ENCODE measurements around the gene PDCD1.

The PDCD1 gene

GRCh38 chr2:241860184-241861078 lies 1.7 kb upstream of the PDCD1 start:
- Mint-ChIP-seq H3K27me3 (ENCODE audit: low read depth) (peaks cover 15% of the 10 kb centered on the region), H3K4me1 (peaks cover 28% of the 10 kb centered on the region), H3K27ac (peak overlapping the region in 1 of 3 experiments; percentile 83), H3K4me3 (no peak overlapping the region), H3K9me3 (no peaks in the 10 kb centered on the region), H3K36me3 (ENCODE audit: low read depth) (no peaks in the 10 kb centered on the region)
- TF ChIP-seq CTCF (IDR thresholded peaks at IDR 0.05; ENCODE audit: unreplicated experiment in 3 of 3) = no peak

- Mint-ChIP-seq H3K4me3 (peak overlapping the region in 2 of 3 experiments; percentile 40 to 59), H3K36me3 (ENCODE audit: low read depth) (no peaks in the 10 kb centered on the region), H3K9me3 (no peaks in the 10 kb centered on the region), H3K27ac (peak overlapping the region in 2 of 3 experiments; percentile 83 to 88), H3K27me3 (ENCODE audit: low read depth) (peaks cover 11% of the 10 kb centered on the region), H3K4me1 (peaks cover 22% of the 10 kb centered on the region)
- TF ChIP-seq CTCF (IDR thresholded peaks at IDR 0.05; ENCODE audit: unreplicated experiment in 3 of 3) = no peak
Observed at GRCh38 chr2:241859436-241860183, 916 bp upstream of the PDCD1 start.

- H3K4me1 Mint-ChIP-seq = peaks cover 16% of the 10 kb centered on the region
- H3K36me3 Mint-ChIP-seq (ENCODE audit: low read depth) = no peaks in the 10 kb centered on the region
- no peak overlapping the region for H3K4me3 Mint-ChIP-seq
- H3K27ac Mint-ChIP-seq = no peak overlapping the region
- H3K9me3 Mint-ChIP-seq = no peaks in the 10 kb centered on the region
- TF ChIP-seq CTCF (IDR thresholded peaks at IDR 0.05; ENCODE audit: unreplicated experiment in 3 of 3) = no peak
- H3K27me3 Mint-ChIP-seq (ENCODE audit: low read depth) = peaks cover 8% of the 10 kb centered on the region
Observed at GRCh38 chr2:241859017-241859435, 332 bp upstream of the PDCD1 start.

DNA sequence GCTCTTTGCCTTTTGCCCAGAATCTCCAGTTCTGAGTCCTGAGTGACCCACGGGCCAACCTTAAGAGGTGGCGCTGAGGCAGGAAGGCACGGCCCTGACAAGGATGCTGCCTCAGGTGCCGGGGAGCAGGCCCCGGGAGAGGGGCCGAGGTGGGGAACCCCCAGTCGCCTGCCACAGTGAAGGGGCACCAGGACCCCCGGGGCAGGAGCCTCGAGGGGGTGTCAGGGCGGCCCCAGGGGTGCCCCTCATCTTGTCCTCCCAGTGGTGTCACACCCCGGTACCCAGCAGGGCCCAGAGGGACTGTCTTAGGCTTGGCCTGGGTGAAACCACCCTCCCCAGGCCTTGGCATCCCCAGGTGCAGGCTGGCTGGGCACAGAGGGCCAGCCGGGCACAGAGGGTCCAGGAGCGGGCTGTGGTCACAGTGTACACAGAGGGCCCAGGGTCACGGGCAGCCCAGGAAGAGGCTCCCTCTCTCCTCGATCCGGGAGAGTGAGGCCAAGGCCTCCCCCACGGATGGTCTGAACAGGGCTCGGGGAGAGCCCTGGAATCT lies 1.0 kb downstream of the PDCD1 start:
- Mint-ChIP-seq H3K27me3 (ENCODE audit: low read depth) (peaks cover 8% of the 10 kb centered on the region), H3K4me1 (peaks cover 14% of the 10 kb centered on the region), H3K36me3 (ENCODE audit: low read depth) (no peaks in the 10 kb centered on the region), H3K27ac (no peak overlapping the region), H3K9me3 (no peaks in the 10 kb centered on the region), H3K4me3 (no peak overlapping the region)
- TF ChIP-seq CTCF (IDR thresholded peaks at IDR 0.05; ENCODE audit: unreplicated experiment in 3 of 3) = no peak

DNA sequence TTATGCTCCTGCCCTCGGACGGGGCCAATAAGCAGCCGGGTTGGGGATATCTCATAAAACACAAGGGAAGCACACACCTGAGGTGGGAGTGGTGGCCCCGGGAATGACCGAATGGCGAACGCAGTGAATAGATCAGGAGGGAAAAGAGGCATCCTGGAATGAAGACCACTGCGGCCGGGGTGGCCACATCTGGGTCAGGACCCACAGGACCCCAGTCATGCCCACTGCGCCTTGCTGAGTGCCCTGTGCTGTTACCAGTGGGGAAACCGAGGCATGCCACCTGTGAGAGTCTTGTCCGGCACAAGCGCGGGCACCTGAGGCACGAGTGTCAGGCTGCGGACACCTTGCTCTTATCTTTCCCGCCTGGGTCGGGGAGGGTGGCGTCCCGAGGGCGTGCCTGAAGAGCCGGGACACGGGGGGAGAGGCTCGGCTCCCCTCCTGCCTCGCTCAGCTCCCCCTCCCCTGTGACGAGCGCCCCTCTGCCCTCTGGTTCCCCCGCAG lies 1.6 kb downstream of the PDCD1 start:
- no peak overlapping the region for H3K4me3 Mint-ChIP-seq
- peaks cover 14% of the 10 kb centered on the region for H3K4me1 Mint-ChIP-seq
- peak overlapping the region in 1 of 3 experiments; percentile 49 for H3K27ac Mint-ChIP-seq
- peaks cover 8% of the 10 kb centered on the region for H3K27me3 Mint-ChIP-seq (ENCODE audit: low read depth)
- H3K36me3 Mint-ChIP-seq (ENCODE audit: low read depth) = no peaks in the 10 kb centered on the region
- no peak for TF ChIP-seq CTCF (IDR thresholded peaks at IDR 0.05; ENCODE audit: unreplicated experiment in 3 of 3)
- H3K9me3 Mint-ChIP-seq = no peaks in the 10 kb centered on the region

All from nephron (organoid).